ENCODE results near the gene SEMG2. TPM values are rescaled to one million over a fixed set of nuclear protein-coding genes. Genes with fewer than 3 reads are reported as not detected.

Gene SEMG2
- total RNA-seq, 2 experiments from 2014 or later: not detected

- CTCF ChIA-PET: interaction anchor here (0.8 kb wide), 1 partner anchor 503 kb away, joined by 3 read pairs; no protein-coding TSS in a partner anchor
- Mint-ChIP-seq H3K27me3 (peaks cover 69% of the 10 kb centered on the region), H3K4me1 (ENCODE audit: low read depth) (no peaks in the 10 kb centered on the region)
Observed at GRCh38 chr20:45268531-45268930, 47.4 kb downstream of the SEMG2 start.

GRCh38 chr20:45269056-45269455, 47.9 kb downstream of the SEMG2 start:
- Mint-ChIP-seq H3K36me3 (ENCODE audit: low read depth) (no peaks in the 10 kb centered on the region), H3K4me1 (ENCODE audit: low read depth) (no peaks in the 10 kb centered on the region), H3K27ac (no peak overlapping the region), H3K4me3 (no peak overlapping the region), H3K9me3 (no peaks in the 10 kb centered on the region), H3K27me3 (peaks cover 73% of the 10 kb centered on the region)
- POLR2A ChIA-PET: no interaction called here
- H3K27me3 ChIP-seq (ENCODE audit: control insufficient read depth in 1 of 2, insufficient read depth in 2 of 2, low read length in 2 of 2): peaks cover 2 to 11% of the 10 kb centered on the region in 2 experiments
- ATAC-seq (ENCODE audit: poor library complexity) (no peak), DNase-seq (no peak)
- no peaks in the 10 kb centered on the region for H3K4me1 ChIP-seq (ENCODE audit: insufficient read depth, low read length)
- CTCF ChIA-PET: interaction anchor here (0.8 kb wide), 1 partner anchor 502 kb away, joined by 3 read pairs; no protein-coding TSS in a partner anchor
- TF ChIP-seq CTCF (IDR thresholded peaks at IDR 0.05): no peak
- H3K9me3 ChIP-seq (ENCODE audit: control insufficient read depth in 1 of 2, insufficient read depth in 1 of 2, low read length in 2 of 2): no peaks in the 10 kb centered on the region
- H3K27ac ChIP-seq (ENCODE audit: low read depth in 1 of 2, low read length in 2 of 2): no peak overlapping the region
- H3K36me3 ChIP-seq (ENCODE audit: insufficient read depth, low read length): no peaks in the 10 kb centered on the region
- H3K4me3 ChIP-seq (ENCODE audit: low read length): no peak overlapping the region
- intact Hi-C loops (cut with DNase I, micrococcal nuclease): no loop called here

More at GRCh38 chr20:45268531-45268930, 47.4 kb downstream of the SEMG2 start:
- Histone ChIP-seq H3K4me3 (ENCODE audit: low read length) (no peak overlapping the region), H3K9me3 (ENCODE audit: control insufficient read depth in 1 of 2, insufficient read depth in 1 of 2, low read length in 2 of 2) (no peaks in the 10 kb centered on the region), H3K36me3 (ENCODE audit: insufficient read depth, low read length) (no peaks in the 10 kb centered on the region), H3K27ac (ENCODE audit: low read depth in 1 of 2, low read length in 2 of 2) (no peak overlapping the region), H3K4me1 (ENCODE audit: insufficient read depth, low read length) (no peaks in the 10 kb centered on the region), H3K27me3 (ENCODE audit: control insufficient read depth in 1 of 2, insufficient read depth in 2 of 2, low read length in 2 of 2) (peaks cover 2 to 11% of the 10 kb centered on the region in 2 experiments)
- ATAC-seq (ENCODE audit: poor library complexity) (no peak), DNase-seq (no peak)
- POLR2A ChIA-PET: no interaction called here
- Mint-ChIP-seq H3K36me3 (ENCODE audit: low read depth) (no peaks in the 10 kb centered on the region), H3K27ac (no peak overlapping the region), H3K4me3 (no peak overlapping the region), H3K9me3 (no peaks in the 10 kb centered on the region)
- TF ChIP-seq CTCF (IDR thresholded peaks at IDR 0.05): no peak
- intact Hi-C loops (cut with DNase I, micrococcal nuclease): no loop called here

GRCh38 chr20:45269754-45270270, 48.6 kb downstream of the SEMG2 start:
- H3K36me3 Mint-ChIP-seq (ENCODE audit: low read depth): no peaks in the 10 kb centered on the region
- Histone ChIP-seq H3K4me3 (ENCODE audit: low read length) (no peak overlapping the region), H3K27me3 (ENCODE audit: control insufficient read depth in 1 of 2, insufficient read depth in 2 of 2, low read length in 2 of 2) (peaks cover 2 to 11% of the 10 kb centered on the region in 2 experiments), H3K36me3 (ENCODE audit: insufficient read depth, low read length) (no peaks in the 10 kb centered on the region), H3K9me3 (ENCODE audit: control insufficient read depth in 1 of 2, insufficient read depth in 1 of 2, low read length in 2 of 2) (no peaks in the 10 kb centered on the region), H3K27ac (ENCODE audit: low read depth in 1 of 2, low read length in 2 of 2) (no peak overlapping the region), H3K4me1 (ENCODE audit: insufficient read depth, low read length) (no peaks in the 10 kb centered on the region)
- H3K27me3 Mint-ChIP-seq: peaks cover 72% of the 10 kb centered on the region
- no peak for ATAC-seq (ENCODE audit: poor library complexity)
- no peak for TF ChIP-seq CTCF (IDR thresholded peaks at IDR 0.05)
- ChIA-PET POLR2A (no interaction called here), CTCF (no interaction called here)
- H3K27ac Mint-ChIP-seq: no peak overlapping the region
- H3K9me3 Mint-ChIP-seq: no peaks in the 10 kb centered on the region
- H3K4me3 Mint-ChIP-seq: no peak overlapping the region
- no peak for DNase-seq
- no peaks in the 10 kb centered on the region for H3K4me1 Mint-ChIP-seq (ENCODE audit: low read depth)
- intact Hi-C loops (cut with DNase I, micrococcal nuclease): no loop called here

Other genes with a start within 250 kb of the SEMG2 start
- not detected for gene KCNS1, start 120.2 kb upstream of the SEMG2 start, total RNA-seq
- gene WFDC5, start 106.2 kb upstream of the SEMG2 start, total RNA-seq: not detected
- gene WFDC12, start 96.9 kb upstream of the SEMG2 start, total RNA-seq: not detected
- gene PI3, start 46.5 kb upstream of the SEMG2 start, total RNA-seq: not detected
- gene SEMG1, start 14.3 kb upstream of the SEMG2 start, total RNA-seq: not detected
- gene SLPI, start 33.2 kb downstream of the SEMG2 start, total RNA-seq: not detected
- not detected for gene RBPJL, start 85.5 kb downstream of the SEMG2 start, total RNA-seq
- gene MATN4, start 86.9 kb downstream of the SEMG2 start, total RNA-seq: not detected
- 1 to 10 TPM; 1.0 to 1.1 TPM for gene SDC4, start 127.1 kb downstream of the SEMG2 start, total RNA-seq
- gene SYS1, start 141.8 kb downstream of the SEMG2 start, total RNA-seq: 100 to 1,000 TPM in 1 of 2 experiments, 10 to 100 TPM in 1; 94.8 to 107 TPM
- gene TP53TG5, start 157.0 kb downstream of the SEMG2 start, total RNA-seq: under 1 TPM in 1 of 2 experiments, not detected in 1; 0.36 TPM
- gene DBNDD2, start 186.9 kb downstream of the SEMG2 start, total RNA-seq: 10 to 100 TPM; 13.2 to 15.7 TPM
- 100 to 1,000 TPM; 157 to 163 TPM for gene PIGT, start 194.8 kb downstream of the SEMG2 start, total RNA-seq
- not detected for gene WFDC2, start 248.4 kb downstream of the SEMG2 start, total RNA-seq

All from CD4-positive, alpha-beta T cell (primary cell).